K562 (cell line): ENCODE results near the gene PHLDB3. TPM values are rescaled to one million over a fixed set of nuclear protein-coding genes. Genes with fewer than 3 reads are reported as not detected.

Source experiments
- ATF6 ChIP-seq: sonication (generic); formaldehyde crosslinking; IDR thresholded peaks from 2 replicates; pipeline ENCODE4 v1.4.0; 2020; ENCODE audit warnings: mild to moderate bottlenecking, missing genetic modification reagents
- BCL6 ChIP-seq: fragments of 250-450 bp; sonication (Bioruptor Pico); IDR thresholded peaks from 2 replicates; pipeline ENCODE4 v1.4.0; 2020
- CSDE1 ChIP-seq, 2 experiments: fragments of 450-650 bp; IDR thresholded peaks; 2 replicates each; pipeline ENCODE4 v1.6.1; 2016; ENCODE audit warnings: mild to moderate bottlenecking in 1 of 2
- CXXC5 ChIP-seq: fragments of 250-450 bp; sonication (Bioruptor Pico); IDR thresholded peaks from 2 replicates; pipeline ENCODE4 v1.8.0; 2022; ENCODE audit warnings: inconsistent platforms, mild to moderate bottlenecking, moderate library complexity
- HDAC8 ChIP-seq: fragments of 450-650 bp; IDR thresholded peaks from 2 replicates; pipeline ENCODE4 v1.6.1; 2016; ENCODE audit warnings: mild to moderate bottlenecking, missing genetic modification characterization, moderate library complexity, missing compliant biosample characterization
- HIVEP1 ChIP-seq: fragments of 250-450 bp; sonication (Bioruptor Pico); IDR thresholded peaks from 2 replicates; pipeline ENCODE4 v1.4.0; 2020; ENCODE audit warnings: mild to moderate bottlenecking
- HSF4 ChIP-seq: fragments of 250-450 bp; sonication (Bioruptor Pico); IDR thresholded peaks from 2 replicates; pipeline ENCODE4 v2.1.2; 2022; ENCODE audit warnings: mild to moderate bottlenecking, moderate library complexity, borderline replicate concordance
- PYGO2 ChIP-seq: fragments of 450-650 bp; IDR thresholded peaks from 2 replicates; pipeline ENCODE4 v1.6.1; 2016; ENCODE audit warnings: mild to moderate bottlenecking, missing genetic modification characterization, moderate library complexity, missing compliant biosample characterization
- ZEB2 ChIP-seq: fragments of 450-650 bp; IDR thresholded peaks from 2 replicates; pipeline ENCODE4 v1.6.1; 2016
- ZNF239 ChIP-seq: fragments of 250-450 bp; sonication (Bioruptor Pico); IDR thresholded peaks from 2 replicates; pipeline ENCODE4 v1.4.0; 2020; ENCODE audit warnings: mild to moderate bottlenecking
- ZNF395 ChIP-seq: fragments of 200-800 bp; sonication (Bioruptor generic); IDR thresholded peaks from 2 replicates; pipeline ENCODE4 v1.6.1; 2017; ENCODE audit warnings: missing genetic modification characterization, missing compliant biosample characterization
- ZNF644 ChIP-seq: fragments of 200-800 bp; sonication (Bioruptor generic); IDR thresholded peaks from 2 replicates; pipeline ENCODE4 v1.6.1; 2016; ENCODE audit warnings: low read depth, missing genetic modification characterization, missing compliant biosample characterization
- polyA plus RNA-seq, 8 experiments: library from polyadenylated mRNA; depleted of rRNA in 4 of 8; stranded (reverse) in 5 of 8; unstranded in 3 of 8; fragments of >200 nt; fragmentation: Nextera tagmentation in 2 of 8; fragmentation: Illumina TruSeq in 1 of 8; extraction: Ambion mirVana in 2 of 8; extraction: Trizol in 1 of 8; gene quantifications; 2 replicates each; pipeline versions ENCODE4 v1.2.1 to v1.2.3, GENCODE V29; 2011 to 2014; ENCODE audit warnings: inconsistent platforms in 1 of 8, missing spikeins in 1 of 8
- total RNA-seq, 7 experiments: library from RNA; depleted of rRNA in 6 of 7; stranded (reverse); fragments of >200 nt in 6 of 7; fragmentation: Illumina TruSeq in 2 of 7; extraction: Trizol in 2 of 7; gene quantifications; 2 replicates each; pipeline versions ENCODE4 v1.2.1 to v1.2.3, GENCODE V29; 2011 to 2021; ENCODE audit warnings: low replicate concordance in 1 of 7
- TF ChIP-seq, protein P1 (sequence below), 2 experiments: fragments of 450-650 bp; conservative IDR thresholded peaks; 2 replicates each; pipeline ENCODE4 v1.6.1; 2017; ENCODE audit warnings: mild to moderate bottlenecking in 2 of 2, moderate library complexity in 2 of 2
- TF ChIP-seq, protein P2 (sequence below): fragments of 450-650 bp; formaldehyde crosslinking; IDR thresholded peaks from 2 replicates; pipeline ENCODE4 v1.4.0; 2022; ENCODE audit warnings: missing genetic modification characterization
- TF ChIP-seq, protein P3 (sequence below): fragments of 450-650 bp; conservative IDR thresholded peaks from 2 replicates; pipeline ENCODE4 v1.6.1; 2016; ENCODE audit warnings: missing genetic modification characterization, low read depth, mild to moderate bottlenecking, missing compliant biosample characterization, moderate library complexity
- TF ChIP-seq, protein P4 (sequence below), 2 experiments: IDR thresholded peaks in 1 of 2; conservative IDR thresholded peaks in 1 of 2; 2 replicates each; pipeline ENCODE4 v1.6.1; 2016; ENCODE audit warnings: low read depth in 2 of 2, mild to moderate bottlenecking in 1 of 2, missing compliant biosample characterization in 1 of 2, missing genetic modification characterization in 1 of 2, moderate library complexity in 1 of 2

Gene PHLDB3
- total and polyA plus RNA-seq, 9 of the 15 experiments (the other 6 are each of a cell fraction or from before 2014, with no cell fraction given), result 0.04 to 23.5 (median 3.9) TPM

- TF ChIP-seq, protein P1, sequence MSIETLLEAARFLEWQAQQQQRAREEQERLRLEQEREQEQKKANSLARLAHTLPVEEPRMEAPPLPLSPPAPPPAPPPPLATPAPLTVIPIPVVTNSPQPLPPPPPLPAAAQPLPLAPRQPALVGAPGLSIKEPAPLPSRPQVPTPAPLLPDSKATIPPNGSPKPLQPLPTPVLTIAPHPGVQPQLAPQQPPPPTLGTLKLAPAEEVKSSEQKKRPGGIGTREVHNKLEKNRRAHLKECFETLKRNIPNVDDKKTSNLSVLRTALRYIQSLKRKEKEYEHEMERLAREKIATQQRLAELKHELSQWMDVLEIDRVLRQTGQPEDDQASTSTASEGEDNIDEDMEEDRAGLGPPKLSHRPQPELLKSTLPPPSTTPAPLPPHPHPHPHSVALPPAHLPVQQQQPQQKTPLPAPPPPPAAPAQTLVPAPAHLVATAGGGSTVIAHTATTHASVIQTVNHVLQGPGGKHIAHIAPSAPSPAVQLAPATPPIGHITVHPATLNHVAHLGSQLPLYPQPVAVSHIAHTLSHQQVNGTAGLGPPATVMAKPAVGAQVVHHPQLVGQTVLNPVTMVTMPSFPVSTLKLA (conservative IDR thresholded peaks at IDR 0.05), result no peak
- TF ChIP-seq CSDE1 (IDR thresholded peaks at IDR 0.05) (no peak), ZNF239 (CRISPR knock-in tag) (peak; percentile 44; the same call in 1 of the 2 replicates), ZNF644 (tag) (peak; percentile 56; the same call in 1 of the 2 replicates), HSF4 (CRISPR knock-in tag) (peak; percentile 75; the same call in 1 of the 2 replicates), ZEB2 (no peak), PYGO2 (tag) (peak; percentile 78), ZNF395 (CRISPR knock-in tag) (peak; percentile 58; the same call in 1 of the 2 replicates), HIVEP1 (0 out of 2 replicates have a peak, but pooled peaks have one; percentile 48), HDAC8 (tag) (peak; percentile 68; the same call in 1 of the 2 replicates), ATF6 (CRISPR knock-in tag) (no peak), BCL6 (peak; percentile 73; the same call in 1 of the 2 replicates), CXXC5 (CRISPR knock-in tag) (peak; percentile 74)
- TF ChIP-seq, protein P2, sequence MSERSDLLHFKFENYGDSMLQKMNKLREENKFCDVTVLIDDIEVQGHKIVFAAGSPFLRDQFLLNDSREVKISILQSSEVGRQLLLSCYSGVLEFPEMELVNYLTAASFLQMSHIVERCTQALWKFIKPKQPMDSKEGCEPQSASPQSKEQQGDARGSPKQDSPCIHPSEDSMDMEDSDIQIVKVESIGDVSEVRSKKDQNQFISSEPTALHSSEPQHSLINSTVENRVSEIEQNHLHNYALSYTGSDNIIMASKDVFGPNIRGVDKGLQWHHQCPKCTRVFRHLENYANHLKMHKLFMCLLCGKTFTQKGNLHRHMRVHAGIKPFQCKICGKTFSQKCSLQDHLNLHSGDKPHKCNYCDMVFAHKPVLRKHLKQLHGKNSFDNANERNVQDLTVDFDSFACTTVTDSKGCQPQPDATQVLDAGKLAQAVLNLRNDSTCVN (CRISPR knock-in tag), result 0 out of 2 replicates have a peak, but pooled peaks have one; percentile 29
- TF ChIP-seq, protein P3, sequence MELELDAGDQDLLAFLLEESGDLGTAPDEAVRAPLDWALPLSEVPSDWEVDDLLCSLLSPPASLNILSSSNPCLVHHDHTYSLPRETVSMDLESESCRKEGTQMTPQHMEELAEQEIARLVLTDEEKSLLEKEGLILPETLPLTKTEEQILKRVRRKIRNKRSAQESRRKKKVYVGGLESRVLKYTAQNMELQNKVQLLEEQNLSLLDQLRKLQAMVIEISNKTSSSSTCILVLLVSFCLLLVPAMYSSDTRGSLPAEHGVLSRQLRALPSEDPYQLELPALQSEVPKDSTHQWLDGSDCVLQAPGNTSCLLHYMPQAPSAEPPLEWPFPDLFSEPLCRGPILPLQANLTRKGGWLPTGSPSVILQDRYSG (tag), result peak; percentile 95
- TF ChIP-seq, protein P4, sequence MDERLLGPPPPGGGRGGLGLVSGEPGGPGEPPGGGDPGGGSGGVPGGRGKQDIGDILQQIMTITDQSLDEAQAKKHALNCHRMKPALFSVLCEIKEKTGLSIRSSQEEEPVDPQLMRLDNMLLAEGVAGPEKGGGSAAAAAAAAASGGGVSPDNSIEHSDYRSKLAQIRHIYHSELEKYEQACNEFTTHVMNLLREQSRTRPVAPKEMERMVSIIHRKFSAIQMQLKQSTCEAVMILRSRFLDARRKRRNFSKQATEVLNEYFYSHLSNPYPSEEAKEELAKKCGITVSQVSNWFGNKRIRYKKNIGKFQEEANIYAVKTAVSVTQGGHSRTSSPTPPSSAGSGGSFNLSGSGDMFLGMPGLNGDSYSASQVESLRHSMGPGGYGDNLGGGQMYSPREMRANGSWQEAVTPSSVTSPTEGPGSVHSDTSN (CRISPR knock-in tag; IDR thresholded peaks at IDR 0.05; ENCODE audit: low read depth), result no peak
- TF ChIP-seq, protein P4 (tag; conservative IDR thresholded peaks at IDR 0.05; ENCODE audit: low read depth), result 0 out of 2 replicates have a peak, but pooled peaks have one; percentile 36
These were observed 59.1 kb downstream of the PHLDB3 start (continued) for GRCh38 chr19:43445426-43445825.
